GM23338 (cell line): ENCODE results near the gene ASPG. TPM values are rescaled to one million over a fixed set of nuclear protein-coding genes. Genes with fewer than 3 reads are reported as not detected.

ENCODE experiments used
- ATAC-seq: fragments of 200-7000 bp; cut with Tn5 transposase; 3 replicates; pipeline ENCODE4 v1.9.1; 2020
- DNase-seq: peaks from one replicate; pipeline ENCODE4 v3.0.0-alpha.2; 2015; ENCODE audit warnings: low spot score
- H2AFZ ChIP-seq: fragments of 200-600 bp; sonication (generic); 2 replicates; pipeline ENCODE4 v1.8.0; 2016; ENCODE audit warnings: antibody characterized with exemption, mild to moderate bottlenecking, moderate library complexity
- H3F3A ChIP-seq: fragments of 200-600 bp; sonication (generic); replicated peaks from 2 replicates; pipeline ENCODE4 v1.8.0; 2017; ENCODE audit warnings: antibody characterized with exemption, mixed run types, low read depth
- H3K27ac ChIP-seq: fragments of 200-600 bp; sonication (generic); 2 replicates; pipeline ENCODE4 v1.6.1; 2016; ENCODE audit warnings: low read depth
- H3K27me3 ChIP-seq: fragments of 200-600 bp; sonication (generic); 2 replicates; pipeline ENCODE4 v1.8.0; 2016; ENCODE audit warnings: mild to moderate bottlenecking, mixed run types, moderate library complexity; ENCODE audit not compliant: insufficient read depth
- H3K36me3 ChIP-seq: fragments of 200-600 bp; sonication (generic); 2 replicates; pipeline ENCODE4 v1.8.0; 2016; ENCODE audit warnings: mild to moderate bottlenecking; ENCODE audit not compliant: insufficient read depth
- H3K4me1 ChIP-seq: fragments of 200-600 bp; sonication (generic); 2 replicates; pipeline ENCODE4 v1.8.0; 2016; ENCODE audit warnings: mild to moderate bottlenecking, moderate library complexity; ENCODE audit not compliant: insufficient read depth
- H3K4me2 ChIP-seq: fragments of 200-600 bp; sonication (generic); 2 replicates; pipeline ENCODE4 v1.7.1; 2017; ENCODE audit warnings: mixed run types
- H3K4me3 ChIP-seq: fragments of 200-600 bp; sonication (generic); 2 replicates; pipeline ENCODE4 v1.6.1; 2016; ENCODE audit warnings: mixed run types
- H3K79me2 ChIP-seq: fragments of 200-600 bp; sonication (generic); replicated peaks from 2 replicates; pipeline ENCODE4 v1.8.0; 2017; ENCODE audit warnings: mild to moderate bottlenecking; ENCODE audit not compliant: insufficient read depth
- H3K9me2 ChIP-seq: fragments of 200-600 bp; sonication (generic); 2 replicates; pipeline ENCODE4 v1.8.0; 2017; ENCODE audit not compliant: insufficient read depth
- H4K20me1 ChIP-seq: fragments of 200-600 bp; sonication (generic); replicated peaks from 2 replicates; pipeline ENCODE4 v1.8.0; 2017; ENCODE audit warnings: mild to moderate bottlenecking; ENCODE audit not compliant: insufficient read depth
- H3K27ac Mint-ChIP-seq: 2 replicates; pipeline ENCODE4 v1.8.0; 2020; ENCODE audit warnings: inconsistent platforms, mild to moderate bottlenecking, moderate library complexity, mixed read lengths
- H3K27me3 Mint-ChIP-seq: 3 replicates; pipeline ENCODE4 v1.8.0; 2022; ENCODE audit warnings: low read depth, mild to moderate bottlenecking, moderate library complexity, mixed read lengths, inconsistent platforms; ENCODE audit not compliant: insufficient read depth, poor library complexity
- H3K36me3 Mint-ChIP-seq: 3 replicates; pipeline ENCODE4 v1.8.0; 2021; ENCODE audit warnings: low read depth, mild to moderate bottlenecking, inconsistent platforms, moderate library complexity, mixed read lengths
- H3K4me1 Mint-ChIP-seq: 3 replicates; pipeline ENCODE4 v1.8.0; 2020; ENCODE audit warnings: mild to moderate bottlenecking, inconsistent platforms, mixed read lengths
- H3K4me3 Mint-ChIP-seq: 3 replicates; pipeline ENCODE4 v1.8.0; 2021; ENCODE audit warnings: moderate library complexity, mild to moderate bottlenecking, inconsistent platforms, mixed read lengths
- H3K9me3 Mint-ChIP-seq: 3 replicates; pipeline ENCODE4 v1.8.0; 2020; ENCODE audit warnings: moderate library complexity, mild to moderate bottlenecking, inconsistent platforms, mixed read lengths
- CREB1 ChIP-seq: fragments of 250-450 bp; sonication (Bioruptor Pico); IDR thresholded peaks from 2 replicates; pipeline ENCODE4 v1.5.0; 2020; ENCODE audit warnings: low read depth, mild to moderate bottlenecking, moderate library complexity
- EZH2 ChIP-seq: fragments of 200-600 bp; sonication (generic); IDR thresholded peaks from one replicate; pipeline ENCODE4 v1.8.0; 2017; ENCODE audit warnings: antibody characterized with exemption, mild to moderate bottlenecking, low read depth; ENCODE audit not compliant: unreplicated experiment
- EZH2phosphoT487 ChIP-seq: fragments of 200-600 bp; sonication (generic); IDR thresholded peaks from one replicate; pipeline ENCODE4 v1.8.1; 2018; ENCODE audit warnings: antibody characterized with exemption; ENCODE audit not compliant: unreplicated experiment
- NANOG ChIP-seq: IDR thresholded peaks from 2 replicates; pipeline ENCODE4 v1.6.1; 2016; ENCODE audit warnings: antibody characterized with exemption, borderline replicate concordance
- POLR2AphosphoS5 ChIP-seq: IDR thresholded peaks from 2 replicates; pipeline ENCODE4 v1.6.1; 2016; ENCODE audit warnings: antibody characterized with exemption, low read depth
- ZNF114 ChIP-seq: fragments of 250-450 bp; sonication (Bioruptor Pico); IDR thresholded peaks from 2 replicates; pipeline ENCODE4 v1.5.0; 2020; ENCODE audit warnings: mild to moderate bottlenecking, moderate library complexity
- ZNF331 ChIP-seq: fragments of 250-450 bp; sonication (Bioruptor Pico); IDR thresholded peaks from 2 replicates; pipeline ENCODE4 v1.5.0; 2020; ENCODE audit warnings: low read depth, mild to moderate bottlenecking, moderate library complexity
- ZNF462 ChIP-seq: fragments of 250-450 bp; sonication (Bioruptor Pico); IDR thresholded peaks from 2 replicates; pipeline ENCODE4 v1.5.0; 2020; ENCODE audit warnings: mild to moderate bottlenecking, moderate library complexity
- polyA plus RNA-seq: library from polyadenylated mRNA; unstranded; fragments of >200 nt; fragmentation: Nextera tagmentation; extraction: Ambion mirVana; gene quantifications from 2 replicates; pipeline ENCODE4 v1.2.1, GENCODE V29; 2016
- total RNA-seq: library from RNA; depleted of rRNA; stranded (reverse); fragments of >200 nt; shearing (Covaris generic); gene quantifications from 2 replicates; pipeline ENCODE4 v1.2.3, GENCODE V29; 2014
- TF ChIP-seq, protein P1 (sequence below), 2 experiments: fragments of 200-600 bp in 1 of 2; sonication (generic) in 1 of 2; conservative IDR thresholded peaks; 2 replicates each; pipeline versions ENCODE4 v1.5.1 to v1.6.1; 2016 to 2017; ENCODE audit warnings: antibody characterized with exemption in 2 of 2, low read depth in 2 of 2, mild to moderate bottlenecking in 2 of 2, moderate library complexity in 1 of 2

Gene ASPG
- total and polyA plus RNA-seq, 2 experiments from 2014 or later: 0.61 to 6.2 TPM

DNA sequence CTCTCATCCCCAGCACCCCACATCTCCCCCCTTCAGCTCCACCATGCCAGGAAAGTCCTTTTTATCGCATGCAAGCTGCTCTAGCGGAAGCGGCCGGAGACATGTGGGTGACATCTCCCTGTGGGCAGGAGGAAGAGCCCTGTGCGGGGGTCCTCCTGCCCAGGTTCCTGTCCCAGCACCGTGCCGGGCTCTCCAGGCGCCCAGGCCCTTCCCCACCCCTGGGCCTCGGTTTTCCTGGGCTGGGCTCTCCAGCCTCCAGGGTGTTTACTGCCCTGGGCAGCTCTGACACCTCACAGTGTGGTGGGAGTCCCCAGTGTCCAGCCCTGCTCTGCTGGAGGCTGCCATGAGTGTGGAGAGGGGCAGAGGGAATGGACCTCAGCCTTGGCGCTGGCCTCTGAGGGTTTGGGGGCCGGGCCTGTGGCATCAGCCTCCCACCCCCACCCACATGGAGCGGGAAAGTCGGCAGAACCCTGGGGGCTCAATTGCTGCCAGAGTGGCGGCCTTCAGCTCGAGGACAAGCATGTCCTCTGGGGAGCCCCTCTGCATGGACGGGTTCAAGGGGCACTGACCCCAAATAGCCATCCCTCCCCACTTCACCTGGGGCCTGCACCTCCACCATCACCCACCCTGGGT lies 16.9 kb downstream of the ASPG start:
- Mint-ChIP-seq H3K36me3 (no peaks in the 10 kb centered on the region), H3K4me1 (no peaks in the 10 kb centered on the region), H3K27ac (no peak overlapping the region), H3K27me3 (peaks cover 5% of the 10 kb centered on the region), H3K9me3 (no peaks in the 10 kb centered on the region), H3K4me3 (no peak overlapping the region)
- no peaks in the 10 kb centered on the region for H3K36me3 ChIP-seq
- H3F3A ChIP-seq: no peaks in the 10 kb centered on the region
- H3K4me2 ChIP-seq: no peak overlapping the region
- TF ChIP-seq EZH2 (no peak), NANOG (no peak), ZNF462 (CRISPR knock-in tag) (no peak), ZNF331 (CRISPR knock-in tag) (no peak), EZH2phosphoT487 (no peak), POLR2AphosphoS5 (no peak), CREB1 (no peak), ZNF114 (CRISPR knock-in tag) (no peak)
- TF ChIP-seq, protein P1, sequence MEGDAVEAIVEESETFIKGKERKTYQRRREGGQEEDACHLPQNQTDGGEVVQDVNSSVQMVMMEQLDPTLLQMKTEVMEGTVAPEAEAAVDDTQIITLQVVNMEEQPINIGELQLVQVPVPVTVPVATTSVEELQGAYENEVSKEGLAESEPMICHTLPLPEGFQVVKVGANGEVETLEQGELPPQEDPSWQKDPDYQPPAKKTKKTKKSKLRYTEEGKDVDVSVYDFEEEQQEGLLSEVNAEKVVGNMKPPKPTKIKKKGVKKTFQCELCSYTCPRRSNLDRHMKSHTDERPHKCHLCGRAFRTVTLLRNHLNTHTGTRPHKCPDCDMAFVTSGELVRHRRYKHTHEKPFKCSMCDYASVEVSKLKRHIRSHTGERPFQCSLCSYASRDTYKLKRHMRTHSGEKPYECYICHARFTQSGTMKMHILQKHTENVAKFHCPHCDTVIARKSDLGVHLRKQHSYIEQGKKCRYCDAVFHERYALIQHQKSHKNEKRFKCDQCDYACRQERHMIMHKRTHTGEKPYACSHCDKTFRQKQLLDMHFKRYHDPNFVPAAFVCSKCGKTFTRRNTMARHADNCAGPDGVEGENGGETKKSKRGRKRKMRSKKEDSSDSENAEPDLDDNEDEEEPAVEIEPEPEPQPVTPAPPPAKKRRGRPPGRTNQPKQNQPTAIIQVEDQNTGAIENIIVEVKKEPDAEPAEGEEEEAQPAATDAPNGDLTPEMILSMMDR (conservative IDR thresholded peaks at IDR 0.05; ENCODE audit: low read depth in 2 of 2): no peak
- no peak overlapping the region for H2AFZ ChIP-seq
- ATAC-seq (no peak), DNase-seq (no peak)
- H3K4me1 ChIP-seq: no peaks in the 10 kb centered on the region
- no peaks in the 10 kb centered on the region for H3K27me3 ChIP-seq
- H3K4me3 ChIP-seq: no peak overlapping the region
- H3K79me2 ChIP-seq: no peaks in the 10 kb centered on the region
- H3K27ac ChIP-seq: no peak overlapping the region
- H3K9me2 ChIP-seq: no peaks in the 10 kb centered on the region
- H4K20me1 ChIP-seq: no peaks in the 10 kb centered on the region
